Measurements from ENCODE around the gene SPSB1.

DNA sequence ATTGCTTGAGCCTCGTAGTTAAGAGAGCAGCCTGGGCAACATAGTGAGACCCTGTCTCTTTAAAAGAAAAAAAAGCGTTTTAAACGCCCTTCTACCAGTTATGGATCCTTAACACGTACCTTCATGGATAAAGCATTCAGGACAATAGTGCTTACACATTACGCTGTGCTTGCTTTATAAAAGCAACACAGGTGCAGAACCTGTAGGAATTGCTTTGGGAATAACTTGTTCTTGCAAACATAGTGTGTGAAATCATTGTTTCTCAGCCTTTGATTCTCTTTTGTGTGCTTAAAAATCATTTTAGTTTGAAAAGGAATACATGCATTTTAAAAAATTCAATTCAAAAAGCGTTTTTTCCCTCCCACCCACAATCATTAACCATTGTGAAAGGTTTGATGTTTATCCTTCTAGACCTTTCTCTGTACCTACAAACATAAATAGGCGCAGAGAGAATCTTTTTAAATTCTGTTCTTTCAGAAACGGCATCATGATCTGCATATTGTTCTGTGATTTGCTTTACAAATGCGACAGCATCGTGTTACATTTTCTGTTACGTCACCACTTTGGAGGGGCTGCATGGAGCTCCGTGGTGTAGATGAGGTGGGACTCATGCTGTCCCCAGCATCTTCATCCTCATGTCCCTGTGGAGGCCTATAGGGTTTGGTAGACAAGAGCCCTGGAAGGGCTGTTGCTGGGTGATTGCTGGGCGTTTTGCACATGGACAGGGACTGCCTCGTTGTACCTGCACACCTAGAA, 54.6 kb downstream of the SPSB1 start:
- TF ChIP-seq, protein P1, sequence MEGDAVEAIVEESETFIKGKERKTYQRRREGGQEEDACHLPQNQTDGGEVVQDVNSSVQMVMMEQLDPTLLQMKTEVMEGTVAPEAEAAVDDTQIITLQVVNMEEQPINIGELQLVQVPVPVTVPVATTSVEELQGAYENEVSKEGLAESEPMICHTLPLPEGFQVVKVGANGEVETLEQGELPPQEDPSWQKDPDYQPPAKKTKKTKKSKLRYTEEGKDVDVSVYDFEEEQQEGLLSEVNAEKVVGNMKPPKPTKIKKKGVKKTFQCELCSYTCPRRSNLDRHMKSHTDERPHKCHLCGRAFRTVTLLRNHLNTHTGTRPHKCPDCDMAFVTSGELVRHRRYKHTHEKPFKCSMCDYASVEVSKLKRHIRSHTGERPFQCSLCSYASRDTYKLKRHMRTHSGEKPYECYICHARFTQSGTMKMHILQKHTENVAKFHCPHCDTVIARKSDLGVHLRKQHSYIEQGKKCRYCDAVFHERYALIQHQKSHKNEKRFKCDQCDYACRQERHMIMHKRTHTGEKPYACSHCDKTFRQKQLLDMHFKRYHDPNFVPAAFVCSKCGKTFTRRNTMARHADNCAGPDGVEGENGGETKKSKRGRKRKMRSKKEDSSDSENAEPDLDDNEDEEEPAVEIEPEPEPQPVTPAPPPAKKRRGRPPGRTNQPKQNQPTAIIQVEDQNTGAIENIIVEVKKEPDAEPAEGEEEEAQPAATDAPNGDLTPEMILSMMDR (IDR thresholded peaks at IDR 0.05) = no peak
- TF ChIP-seq POLR2A (IDR thresholded peaks at IDR 0.05) = no peak
